CD4-positive, alpha-beta T cell treated with Interleukin-17A for 4 hours (primary cell): ENCODE measurements around the gene PDCD5.
"Not testable (repeated sequence)": the region's sequence is repeated elsewhere in the genome, so short reads cannot be mapped to it uniquely, and the experiment has no call there.

ENCODE experiments used
- DNase-seq: peaks from one replicate; pipeline ENCODE4 v3.0.0-alpha.2; 2020; ENCODE audit warnings: mixed read lengths

PDCD5 gene

GRCh38 chr19:32580901-32581704 is at the start of gene PDCD5:
PDCD5 (plus strand) TSS chr19:32581190; CDS start chr19:32581262, 72 bp downstream.
- peak; percentile 99 for DNase-seq

GRCh38 chr19:32532233-32532632 is 48.8 kb upstream of the PDCD5 start:
- DNase-seq, result no peak

- no peak for DNase-seq
Observed at GRCh38 chr19:32537580-32537979, 43.4 kb upstream of the PDCD5 start.

DNA sequence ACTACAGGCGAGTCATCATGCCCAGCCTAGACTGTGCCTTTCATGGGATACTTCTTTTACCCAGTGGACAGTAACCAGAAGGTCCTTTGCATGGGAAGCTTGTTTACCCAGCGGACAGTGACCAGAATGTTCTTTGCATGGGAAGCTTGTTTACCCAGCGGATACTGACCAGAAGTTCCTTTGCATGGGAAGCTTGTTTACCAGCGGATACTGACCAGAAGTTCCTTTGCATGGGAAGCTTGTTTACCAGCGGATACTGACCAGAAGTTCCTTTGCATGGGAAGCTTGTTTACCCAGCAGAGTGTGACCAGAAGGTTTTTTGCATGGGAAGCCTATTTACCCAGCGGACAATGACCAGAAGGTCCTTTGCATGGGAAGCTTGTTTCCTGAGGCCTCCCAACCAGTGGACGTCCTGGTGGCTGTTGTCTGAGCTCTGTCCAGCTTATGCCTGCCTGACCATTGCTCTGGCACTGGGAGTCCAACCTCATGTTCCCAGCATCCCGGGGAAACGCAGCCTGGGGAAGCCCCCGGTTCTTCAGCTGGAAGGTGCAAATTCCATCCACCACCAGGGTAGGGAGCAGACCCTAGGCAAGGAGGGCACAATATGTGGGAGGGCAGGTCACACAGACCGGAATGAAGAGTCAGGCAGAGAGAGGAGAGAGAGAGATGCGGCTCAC is 41.6 kb upstream of the PDCD5 start:
- no peak for DNase-seq

- no peak for DNase-seq
Observed at GRCh38 chr19:32540621-32541020, 40.4 kb upstream of the PDCD5 start.

- not testable (repeated sequence) for DNase-seq
Observed at GRCh38 chr19:32541376-32541775, 39.6 kb upstream of the PDCD5 start.

GRCh38 chr19:32542477-32543108 is 38.4 kb upstream of the PDCD5 start:
- DNase-seq, result no peak

DNA sequence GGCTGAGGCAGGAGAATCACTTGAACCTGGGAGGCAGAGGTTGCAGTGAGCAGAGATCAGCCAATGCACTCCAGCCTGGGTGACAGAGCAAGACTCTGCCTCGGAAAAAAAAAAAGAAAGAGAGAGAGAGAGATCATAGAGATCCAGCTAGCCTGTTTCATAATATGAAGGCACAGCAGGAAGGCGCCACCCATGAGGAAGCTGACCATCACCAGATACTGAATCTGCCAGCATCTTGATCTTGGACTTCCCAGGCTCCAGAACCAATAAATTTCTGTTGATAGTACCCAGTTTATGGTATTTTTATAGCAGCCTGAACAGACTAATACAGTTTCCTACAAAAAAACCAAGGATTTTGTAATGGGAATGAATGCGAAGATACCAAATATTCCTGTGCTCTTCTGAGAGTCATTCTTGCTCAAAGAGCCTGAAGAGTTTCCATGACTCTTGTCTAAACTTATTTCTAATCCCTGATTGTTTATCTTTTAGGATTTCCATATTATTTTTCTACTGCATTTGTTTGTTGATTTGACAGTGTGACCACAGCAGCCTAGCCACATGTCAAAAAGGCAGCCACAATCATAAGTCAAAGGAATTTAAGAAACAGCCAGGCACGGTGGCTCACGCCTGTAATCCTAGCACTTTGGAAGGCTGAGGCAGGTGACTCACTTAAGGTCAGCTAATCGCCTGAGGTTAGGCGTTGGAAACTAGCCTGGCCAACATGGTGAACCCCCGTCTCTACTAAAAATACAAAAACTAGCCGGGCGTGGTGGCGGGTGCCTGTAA is 37.7 kb upstream of the PDCD5 start:
- no peak for DNase-seq

GRCh38 chr19:32544917-32545316 is 36.1 kb upstream of the PDCD5 start:
- DNase-seq, result no peak

DNA sequence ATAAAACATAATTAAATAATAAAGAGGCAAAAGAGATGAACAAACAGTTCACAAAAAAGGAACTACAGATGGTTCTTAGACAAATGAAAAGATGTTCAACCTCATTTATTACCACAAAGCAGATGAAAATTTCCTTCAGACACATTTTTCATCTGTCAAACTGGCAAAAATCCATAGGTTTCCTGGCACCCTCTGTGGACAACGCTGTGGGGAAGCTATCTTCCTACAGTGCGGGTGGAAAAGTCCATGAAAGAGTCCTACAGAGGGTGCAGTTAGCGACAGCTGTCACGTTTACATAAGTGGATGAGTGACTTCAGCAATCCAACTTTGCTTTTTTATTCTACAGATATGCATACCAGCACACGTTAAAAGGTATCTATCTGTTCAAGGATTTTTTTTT is 30.3 kb upstream of the PDCD5 start:
- no peak for DNase-seq

DNA sequence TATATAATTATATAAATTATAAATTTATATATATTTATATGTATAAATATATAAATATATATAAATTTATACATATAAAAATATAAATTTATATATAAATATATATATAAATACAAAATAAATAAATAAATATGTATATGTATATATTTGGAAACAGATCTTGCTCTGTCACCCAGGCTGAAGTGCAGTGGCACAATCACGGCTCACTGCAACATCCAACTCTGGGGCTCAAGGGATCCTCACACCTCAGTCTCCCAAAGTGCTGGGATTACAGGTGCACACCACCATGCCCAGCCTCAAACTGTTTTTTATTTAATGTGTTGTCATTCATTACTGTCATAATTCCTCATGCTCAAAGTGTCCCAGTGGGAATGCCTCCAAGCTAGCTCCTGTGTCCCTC is 25.2 kb upstream of the PDCD5 start:
- no peak for DNase-seq

DNA sequence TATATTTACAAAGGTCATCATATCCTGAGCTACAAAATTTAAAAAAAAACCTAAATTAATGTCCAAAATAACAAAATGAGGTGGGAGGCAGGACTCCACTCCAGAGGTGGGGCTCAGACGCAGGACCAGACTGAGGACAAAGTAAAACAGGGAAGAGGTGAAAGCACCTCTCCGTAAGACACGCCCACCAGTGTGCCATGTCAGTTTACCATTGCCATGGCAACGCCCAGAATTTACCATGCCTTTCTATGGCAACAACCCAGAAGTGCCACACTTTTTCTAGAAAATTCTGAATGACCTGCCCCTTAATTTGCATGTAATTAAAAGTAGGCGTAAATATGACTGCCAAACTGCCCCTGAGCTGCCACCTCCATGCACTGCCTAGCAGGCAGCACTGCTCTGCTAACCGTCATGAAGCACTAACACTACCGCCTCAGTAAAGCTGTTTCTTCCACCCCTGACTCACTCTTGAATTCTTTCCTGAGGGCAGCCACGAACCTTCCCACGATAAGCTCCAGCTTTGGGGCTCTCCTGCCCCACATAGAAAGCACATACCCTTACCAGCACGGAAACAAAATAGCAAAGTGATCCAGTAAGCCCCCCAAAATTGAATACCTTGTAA is 22.3 kb upstream of the PDCD5 start:
- no peak for DNase-seq

GRCh38 chr19:32563761-32564160 is 17.2 kb upstream of the PDCD5 start:
- DNase-seq, result no peak

GRCh38 chr19:32566246-32566830 is 14.7 kb upstream of the PDCD5 start:
- DNase-seq, result no peak

GRCh38 chr19:32567486-32567885 is 13.5 kb upstream of the PDCD5 start:
- no peak for DNase-seq

DNA sequence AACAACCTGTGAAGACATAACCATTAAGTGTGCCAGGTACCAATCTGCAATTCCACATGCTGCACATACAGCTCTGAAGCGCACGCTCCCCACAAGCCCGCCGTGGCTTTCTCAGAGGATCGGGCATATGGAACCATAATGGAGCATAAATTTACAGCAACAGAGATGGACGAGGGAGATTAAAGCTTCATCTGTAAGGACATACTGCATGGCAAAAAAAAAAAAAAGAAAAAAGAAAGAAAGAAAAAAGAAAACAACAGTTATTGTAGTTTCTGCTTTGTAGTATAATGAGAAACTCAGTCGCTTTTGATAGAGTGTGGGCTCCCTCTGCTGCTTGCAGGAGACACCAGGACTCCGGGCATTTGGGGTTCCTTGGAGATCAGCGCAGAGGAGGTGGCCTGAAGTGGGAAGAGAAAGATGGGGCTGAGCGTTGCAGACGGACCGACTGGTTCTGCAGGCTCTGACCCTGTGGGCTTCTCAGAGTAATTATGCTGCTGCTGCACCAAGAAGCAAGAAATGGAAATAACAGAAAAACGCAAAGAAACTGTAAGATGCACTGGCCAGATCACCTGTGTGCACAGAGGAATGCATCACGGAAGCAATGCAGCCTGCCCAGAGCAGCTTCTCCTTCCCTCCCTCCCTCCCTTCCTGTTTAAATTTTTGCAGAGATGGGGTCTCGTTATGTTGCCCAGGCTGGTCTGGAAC is 10.8 kb upstream of the PDCD5 start:
- peak; percentile 69 for DNase-seq

GRCh38 chr19:32571471-32572075 is 9.4 kb upstream of the PDCD5 start:
- not testable (repeated sequence) for DNase-seq

- DNase-seq, result peak; percentile 8
Observed at GRCh38 chr19:32572700-32573491, 8.1 kb upstream of the PDCD5 start.

DNA sequence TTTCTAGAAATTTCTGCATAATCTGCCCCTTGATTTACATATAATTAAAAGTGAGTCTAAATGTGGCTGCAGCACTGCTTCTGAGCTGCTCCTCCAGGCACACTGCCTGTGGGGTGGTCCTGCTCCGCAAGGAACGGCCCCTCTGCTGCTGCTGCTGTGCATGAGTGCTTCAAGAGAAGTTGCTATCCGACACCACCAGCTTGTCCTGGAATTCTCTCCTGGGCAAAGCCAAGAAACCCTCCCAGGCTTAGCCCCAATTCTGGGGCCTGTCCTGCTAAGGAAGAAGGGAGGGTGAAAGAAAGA is 7.5 kb upstream of the PDCD5 start:
- no peak for DNase-seq

GRCh38 chr19:32576790-32577189 is 4.2 kb upstream of the PDCD5 start:
- DNase-seq, result no peak
